Cardiac fibroblast (primary cell): ENCODE data around the gene HOXA9.

Source experiments
- DNase-seq, 2 donors: peaks; one replicate each; pipeline versions ENCODE4 v3.0.0 to v3.0.0-alpha.2; 2010; ENCODE audit warnings: low read depth in 2 of 2
- H3K4me3 ChIP-seq, 2 donors: replicated peaks in 1 of 2; 1 replicate in 1 of 2; 2 replicates in 1 of 2; pipeline ENCODE4 v1.5.1; 2011; ENCODE audit warnings: low read depth in 2 of 2, low read length in 2 of 2, mild to moderate bottlenecking in 2 of 2, moderate library complexity in 1 of 2
- TF ChIP-seq, protein P1 (sequence below): IDR thresholded peaks from one replicate; pipeline ENCODE4 v1.5.1; 2011; ENCODE audit warnings: low read depth, mild to moderate bottlenecking, low read length, inconsistent platforms

Gene HOXA9

DNA sequence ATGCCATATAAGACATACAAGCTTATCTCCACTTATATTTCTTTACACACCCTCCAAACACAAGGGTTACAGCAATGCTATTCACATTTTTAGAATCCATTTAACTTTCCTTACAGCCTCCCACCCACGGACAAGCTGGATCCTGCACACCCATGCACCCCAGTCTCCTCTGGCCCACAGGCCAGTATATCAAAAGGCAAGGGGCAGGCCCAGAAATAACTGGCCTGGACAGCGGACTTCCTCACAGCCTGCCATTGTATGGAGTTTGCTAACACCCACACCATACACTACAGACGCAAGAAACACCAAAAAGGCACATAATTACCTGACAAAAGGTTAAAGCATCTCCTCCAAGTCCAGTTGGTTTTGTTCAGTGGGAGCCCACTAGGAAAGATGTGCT is 46.8 kb downstream of the HOXA9 start:
- TF ChIP-seq, protein P1, sequence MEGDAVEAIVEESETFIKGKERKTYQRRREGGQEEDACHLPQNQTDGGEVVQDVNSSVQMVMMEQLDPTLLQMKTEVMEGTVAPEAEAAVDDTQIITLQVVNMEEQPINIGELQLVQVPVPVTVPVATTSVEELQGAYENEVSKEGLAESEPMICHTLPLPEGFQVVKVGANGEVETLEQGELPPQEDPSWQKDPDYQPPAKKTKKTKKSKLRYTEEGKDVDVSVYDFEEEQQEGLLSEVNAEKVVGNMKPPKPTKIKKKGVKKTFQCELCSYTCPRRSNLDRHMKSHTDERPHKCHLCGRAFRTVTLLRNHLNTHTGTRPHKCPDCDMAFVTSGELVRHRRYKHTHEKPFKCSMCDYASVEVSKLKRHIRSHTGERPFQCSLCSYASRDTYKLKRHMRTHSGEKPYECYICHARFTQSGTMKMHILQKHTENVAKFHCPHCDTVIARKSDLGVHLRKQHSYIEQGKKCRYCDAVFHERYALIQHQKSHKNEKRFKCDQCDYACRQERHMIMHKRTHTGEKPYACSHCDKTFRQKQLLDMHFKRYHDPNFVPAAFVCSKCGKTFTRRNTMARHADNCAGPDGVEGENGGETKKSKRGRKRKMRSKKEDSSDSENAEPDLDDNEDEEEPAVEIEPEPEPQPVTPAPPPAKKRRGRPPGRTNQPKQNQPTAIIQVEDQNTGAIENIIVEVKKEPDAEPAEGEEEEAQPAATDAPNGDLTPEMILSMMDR = no peak
- no peak for DNase-seq
- no peak overlapping the region for H3K4me3 ChIP-seq

DNA sequence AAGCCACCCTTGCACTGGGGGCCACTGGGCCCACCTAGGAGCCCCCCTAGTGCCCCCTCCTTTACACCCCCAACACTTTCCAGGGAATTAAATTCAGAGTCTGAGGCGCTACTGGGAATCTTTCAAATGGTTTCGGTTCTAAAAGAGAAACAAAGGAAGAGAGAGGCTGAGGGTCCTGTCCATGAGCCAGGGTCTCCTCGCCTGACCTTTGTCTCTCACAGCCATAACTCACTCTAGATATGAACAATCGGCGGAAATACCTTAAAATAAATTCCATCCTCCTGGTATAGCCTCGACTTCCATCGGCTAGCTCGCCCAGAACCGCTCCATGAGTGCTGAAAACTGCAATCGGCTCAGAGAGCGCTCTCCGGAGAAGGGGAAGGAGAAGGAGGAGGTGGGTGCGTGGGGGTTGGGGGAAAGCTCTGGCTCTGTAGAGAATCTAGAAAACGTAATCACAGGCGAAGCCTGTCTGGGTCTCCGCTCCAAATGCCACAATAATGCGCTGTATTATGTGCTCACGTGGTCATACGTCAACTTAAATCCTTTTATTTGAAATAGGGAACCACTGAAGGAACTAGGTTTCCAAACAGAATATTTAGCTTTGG is 47.3 kb downstream of the HOXA9 start:
- H3K4me3 ChIP-seq = no peak overlapping the region
- TF ChIP-seq, protein P1 = no peak
- DNase-seq = no peak

DNA sequence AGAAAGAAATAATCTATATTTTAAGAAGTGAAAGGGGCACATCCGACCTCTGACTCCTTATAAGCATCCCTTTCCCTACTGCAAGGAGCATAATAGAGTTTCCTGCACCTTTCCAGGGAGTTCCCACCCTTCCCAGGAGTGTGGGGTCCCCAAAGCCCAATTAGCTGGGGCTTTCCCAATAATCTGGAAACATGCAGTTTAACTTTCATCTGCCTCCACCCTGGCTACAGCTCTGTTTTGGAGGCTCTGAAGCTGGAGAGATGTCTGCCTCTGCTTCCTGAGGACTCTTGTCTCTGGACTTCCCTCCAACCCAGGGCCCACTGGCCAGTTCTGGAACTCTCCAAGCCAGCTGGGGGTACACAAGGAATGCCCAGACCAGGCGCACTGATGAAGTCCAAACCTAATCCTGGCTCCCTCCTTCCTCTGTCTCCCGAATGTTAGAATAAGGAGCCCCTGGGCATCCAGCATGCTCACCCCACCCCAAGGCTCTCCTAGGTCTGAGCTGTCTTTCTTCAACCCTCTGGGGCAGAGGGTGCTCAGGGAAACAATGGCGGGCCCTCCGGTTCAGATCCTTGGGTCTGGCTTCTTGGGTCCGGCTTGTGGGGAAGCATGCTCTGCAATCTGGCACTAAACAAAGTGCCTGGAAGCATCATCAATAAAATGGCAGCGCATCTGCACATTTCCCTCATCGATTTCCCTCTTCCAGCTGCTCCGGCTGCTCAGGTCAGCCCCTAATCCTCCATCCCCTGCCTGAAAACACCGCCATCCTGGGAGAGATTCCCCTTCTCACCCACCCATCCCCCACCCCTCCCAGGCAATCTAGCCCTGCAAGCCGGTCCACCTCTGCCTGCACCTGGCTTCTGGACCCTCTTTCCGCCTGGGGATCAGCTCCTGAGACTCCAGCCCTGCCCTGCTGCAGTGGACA is 48.1 kb downstream of the HOXA9 start:
- no peak overlapping the region for H3K4me3 ChIP-seq

DNA sequence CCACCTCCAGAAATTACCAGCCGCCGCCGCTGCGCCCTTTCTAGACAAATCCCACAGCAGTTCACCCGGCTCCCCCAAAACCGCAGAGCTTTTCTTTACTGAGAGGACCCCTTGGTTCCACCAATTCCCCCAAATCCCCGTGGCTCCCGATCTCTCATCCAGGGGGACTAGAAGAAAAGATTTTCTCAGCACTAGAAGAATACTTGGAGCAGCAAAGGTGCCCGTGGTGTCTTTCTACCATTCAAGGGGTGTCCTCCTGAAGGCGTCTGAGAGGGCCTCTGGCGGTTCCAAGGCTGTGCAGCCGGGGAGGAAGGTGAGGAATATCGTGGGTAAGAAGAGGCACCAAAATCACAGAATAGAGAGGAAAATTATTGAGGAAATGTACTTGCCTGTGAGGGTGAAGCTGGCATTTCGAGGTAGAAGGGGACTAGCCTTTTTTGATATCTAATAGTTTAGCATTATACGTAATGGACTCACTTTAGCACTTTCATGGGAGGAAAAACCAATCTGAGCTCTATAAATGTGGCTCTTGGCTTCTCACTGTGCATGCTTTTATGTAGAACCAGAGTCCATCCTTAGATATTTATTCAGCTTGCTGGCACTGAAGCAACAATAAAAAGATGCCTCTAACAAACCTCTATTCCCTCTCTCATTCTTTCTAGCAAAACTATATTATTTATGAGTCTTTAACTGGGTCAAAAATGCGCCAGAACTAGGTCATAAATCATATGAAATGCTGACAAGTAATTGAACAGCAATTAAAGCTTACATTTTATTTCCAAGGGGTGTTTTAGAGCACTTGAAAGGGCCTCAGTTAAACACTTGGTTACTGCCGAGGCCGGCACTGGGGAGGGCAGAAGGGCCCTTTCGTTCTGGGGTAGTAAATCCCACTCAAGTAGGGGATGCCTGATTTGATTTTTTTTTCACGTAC is 49.0 kb downstream of the HOXA9 start:
- TF ChIP-seq, protein P1 = no peak
- DNase-seq = no peak
- no peak overlapping the region for H3K4me3 ChIP-seq

More for the DNA sequence above, 48.1 kb downstream of the HOXA9 start:
- DNase-seq = no peak
- TF ChIP-seq, protein P1 = no peak

DNA sequence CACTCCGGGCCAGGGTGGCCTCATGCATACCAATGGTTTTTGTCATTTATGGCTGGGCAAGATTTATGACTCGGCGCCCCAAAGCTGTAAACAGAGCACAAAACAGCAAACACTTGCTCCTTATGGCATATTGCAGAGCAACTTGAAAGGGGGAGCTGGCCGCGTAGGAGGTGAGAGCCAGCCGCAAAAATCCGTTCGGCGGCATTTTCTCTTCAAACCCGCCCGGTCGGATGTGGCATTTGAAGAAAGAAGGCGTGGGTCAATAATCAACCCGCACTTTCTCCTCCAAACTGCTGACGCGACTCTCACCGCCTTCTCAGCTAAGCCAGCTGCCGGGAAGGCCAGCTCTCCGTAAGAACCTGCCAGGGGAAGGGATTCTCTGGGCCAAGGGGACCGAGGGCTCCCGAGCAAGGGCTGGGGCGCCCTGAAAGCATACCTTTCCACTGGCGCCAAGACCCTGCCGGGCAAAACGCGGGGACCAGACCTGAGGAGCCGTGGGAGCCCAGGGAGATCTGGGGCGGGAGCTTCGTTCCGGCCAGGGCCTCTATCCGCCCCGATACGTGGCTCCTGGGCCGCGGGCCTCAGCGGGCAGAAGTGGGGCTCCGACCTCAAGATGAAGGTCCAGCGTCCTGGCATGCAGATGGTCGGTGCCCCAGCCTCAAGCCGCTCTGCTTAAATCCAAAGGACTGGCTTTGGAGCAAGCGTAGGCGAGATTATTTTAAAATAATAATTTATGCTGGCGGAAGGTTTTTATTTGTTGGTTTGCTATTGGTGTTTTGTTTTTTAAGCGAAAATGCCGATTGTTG is 49.9 kb downstream of the HOXA9 start:
- H3K4me3 ChIP-seq = peak overlapping the region in 1 of 2 donors; percentile 8
- DNase-seq = no peak
- TF ChIP-seq, protein P1 = no peak

DNA sequence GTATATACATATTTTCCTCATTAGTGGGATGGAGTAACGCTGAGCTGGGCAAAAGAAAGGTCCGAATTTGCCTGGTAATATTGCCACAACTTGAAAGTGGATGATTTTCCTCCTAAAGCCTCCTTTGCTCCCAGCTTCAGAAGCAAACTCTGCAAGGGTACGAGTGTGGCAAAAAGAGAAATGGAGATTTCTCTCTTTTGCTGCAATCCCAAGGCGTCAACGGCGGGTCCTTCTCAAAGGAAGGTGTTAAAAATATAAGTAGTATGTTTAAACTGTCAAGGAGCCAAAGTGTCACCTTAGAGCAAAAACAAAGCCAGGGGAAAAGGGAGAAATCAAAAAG is 50.5 kb downstream of the HOXA9 start:
- DNase-seq = no peak
- H3K4me3 ChIP-seq = no peak overlapping the region
- TF ChIP-seq, protein P1 = no peak
